ENCODE data around the gene ASB1.

Gene ASB1

DNA sequence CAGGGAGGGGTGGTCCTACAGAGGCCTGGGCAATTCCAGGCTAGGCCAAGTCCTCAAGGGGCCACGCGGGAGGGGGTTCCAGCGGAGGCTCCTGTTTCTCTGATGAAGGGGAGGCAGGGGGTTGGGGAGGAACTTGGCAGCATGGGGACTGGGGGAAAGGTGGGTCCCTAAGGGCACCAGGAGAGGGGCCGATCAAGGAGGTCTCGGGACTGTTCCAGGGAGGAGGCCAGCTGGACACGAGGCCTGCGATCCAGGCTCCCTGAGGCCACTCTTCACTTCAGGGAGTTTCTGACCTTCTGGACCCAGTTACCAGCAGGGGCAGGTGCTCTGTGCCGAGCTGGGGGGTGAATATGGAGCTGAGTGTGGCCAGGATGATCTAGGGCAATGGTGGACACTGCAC is 71.5 kb downstream of the ASB1 start:
- DNase-seq: no peak

DNA sequence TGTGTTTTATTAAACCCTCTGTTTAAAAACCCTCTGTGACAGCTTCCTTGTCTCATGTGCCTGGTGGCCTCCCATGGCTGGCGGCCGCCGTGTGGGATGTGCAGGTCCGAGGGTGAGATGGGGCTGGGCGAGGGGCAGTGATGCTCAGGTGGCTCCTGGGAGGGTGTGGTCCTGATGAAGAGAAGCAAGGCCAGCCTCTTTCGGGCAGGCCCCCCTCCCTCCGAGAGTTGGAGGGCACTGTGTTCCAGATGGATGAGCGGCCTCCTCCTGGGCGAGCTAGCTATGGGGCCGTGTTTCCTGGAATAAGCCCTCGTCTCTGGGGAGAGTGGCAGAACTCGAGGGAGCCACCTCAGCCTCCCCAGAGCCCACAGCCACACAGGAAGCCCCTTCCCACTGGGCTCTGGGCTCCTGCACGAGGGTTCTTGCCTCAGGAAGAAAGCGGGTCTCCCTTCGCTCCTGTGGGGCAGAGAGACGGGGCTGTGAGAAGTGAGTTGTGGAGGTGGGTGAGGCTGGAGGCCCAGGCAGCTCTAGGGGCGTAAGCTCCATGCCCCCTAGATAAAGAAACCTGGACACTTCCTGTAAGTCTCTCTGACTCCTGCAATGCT is 72.1 kb downstream of the ASB1 start:
- no peak for DNase-seq

DNA sequence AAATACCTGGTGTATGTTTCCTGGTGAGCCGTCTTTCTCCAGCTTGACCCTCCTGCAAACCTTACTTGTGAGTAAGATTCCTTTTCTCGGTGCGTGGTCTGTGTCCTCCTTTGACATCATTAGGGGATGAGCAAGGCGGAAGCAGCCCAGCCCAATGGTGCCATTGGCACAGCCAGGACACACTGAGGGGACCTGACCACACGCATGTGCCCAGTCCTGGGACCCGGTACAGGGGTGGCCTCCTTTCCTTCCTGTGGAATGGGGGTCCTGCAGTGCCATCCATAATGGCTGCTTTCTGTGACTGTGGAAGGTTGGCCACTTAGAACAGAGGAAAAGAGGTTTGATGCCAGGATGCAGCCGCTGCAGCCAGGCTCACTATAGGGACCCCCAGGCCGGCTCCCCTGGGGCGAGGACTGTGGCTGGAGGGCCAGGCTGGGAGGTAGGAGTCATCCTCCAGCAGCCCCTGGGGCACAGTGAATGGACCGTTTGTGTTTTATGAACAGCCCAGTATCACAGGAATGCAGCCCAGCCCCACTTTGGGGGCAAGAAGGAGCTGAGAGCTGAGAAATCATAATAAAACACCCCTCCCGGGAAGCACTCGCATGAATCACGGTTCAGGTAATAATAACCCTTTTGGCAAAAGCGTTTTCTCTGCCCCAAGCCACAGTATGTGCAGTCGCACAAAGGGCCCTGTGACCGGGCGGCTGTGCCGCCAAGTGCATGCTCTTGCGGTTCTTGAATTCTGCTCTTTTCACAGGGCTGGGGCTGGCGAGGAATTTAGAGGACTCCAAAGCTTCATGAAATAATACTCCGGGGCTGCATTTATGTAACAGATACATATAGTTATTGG is 73.2 kb downstream of the ASB1 start:
- DNase-seq: no peak

DNA sequence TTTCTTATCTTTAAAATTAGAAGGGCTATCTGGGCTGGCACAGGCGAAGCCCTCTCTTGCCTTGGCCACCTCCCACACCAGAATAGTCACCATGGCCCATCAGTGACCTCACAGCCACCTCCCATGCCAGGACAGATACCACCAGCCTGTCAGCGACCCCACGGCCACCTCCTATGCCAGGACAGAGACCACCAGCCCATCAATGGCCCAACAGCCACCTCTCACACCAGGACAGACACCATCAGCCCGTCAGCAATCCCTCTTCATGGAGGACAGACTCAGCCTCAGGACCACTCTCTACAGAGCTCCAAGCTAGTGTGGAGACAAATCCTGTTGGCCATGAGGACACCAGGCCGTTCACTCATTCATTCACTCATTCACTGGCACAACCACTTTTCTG is 74.6 kb downstream of the ASB1 start:
- DNase-seq: no peak
